Pons (tissue), 1 donor: ENCODE measurements around the gene NFRKB.
A peak's percentile ranks its signal among the peaks of the same experiment; 100 is the strongest.
"Not testable (repeated sequence)": the region's sequence is repeated elsewhere in the genome, so short reads cannot be mapped to it uniquely, and the experiment has no call there.

ENCODE experiments used
- DNase-seq: peaks from one replicate; pipeline ENCODE4 v3.0.0-alpha.2; 2016; ENCODE audit warnings: low spot score

The NFRKB gene

GRCh38 chr11:129894278-129895125, 876 bp downstream of the NFRKB start:
- DNase-seq = peak; percentile 22

- DNase-seq = no peak
Observed at GRCh38 chr11:129888451-129888850, 6.9 kb downstream of the NFRKB start.

GRCh38 chr11:129885381-129885780, 10.0 kb downstream of the NFRKB start:
- no peak for DNase-seq

DNA sequence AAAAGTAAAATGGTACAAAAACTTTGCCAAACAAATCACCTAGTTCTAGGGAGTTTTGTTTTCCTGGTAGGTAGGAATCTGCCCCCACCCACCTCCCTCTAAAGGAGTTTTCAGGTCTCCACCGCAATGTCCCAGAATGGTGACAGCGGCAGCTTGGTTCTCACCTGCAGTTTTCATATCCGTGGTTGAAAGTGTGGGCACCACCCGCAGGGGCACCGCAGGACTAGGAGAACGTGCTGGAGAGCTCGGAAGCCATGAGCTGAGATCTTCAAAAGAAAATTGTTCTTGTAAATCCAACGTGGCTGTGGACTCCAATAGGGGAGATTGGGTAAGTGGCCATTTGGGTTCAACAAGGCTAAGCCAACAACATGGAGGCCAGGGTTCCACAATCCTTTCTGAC, 10.8 kb downstream of the NFRKB start:
- no peak for DNase-seq

DNA sequence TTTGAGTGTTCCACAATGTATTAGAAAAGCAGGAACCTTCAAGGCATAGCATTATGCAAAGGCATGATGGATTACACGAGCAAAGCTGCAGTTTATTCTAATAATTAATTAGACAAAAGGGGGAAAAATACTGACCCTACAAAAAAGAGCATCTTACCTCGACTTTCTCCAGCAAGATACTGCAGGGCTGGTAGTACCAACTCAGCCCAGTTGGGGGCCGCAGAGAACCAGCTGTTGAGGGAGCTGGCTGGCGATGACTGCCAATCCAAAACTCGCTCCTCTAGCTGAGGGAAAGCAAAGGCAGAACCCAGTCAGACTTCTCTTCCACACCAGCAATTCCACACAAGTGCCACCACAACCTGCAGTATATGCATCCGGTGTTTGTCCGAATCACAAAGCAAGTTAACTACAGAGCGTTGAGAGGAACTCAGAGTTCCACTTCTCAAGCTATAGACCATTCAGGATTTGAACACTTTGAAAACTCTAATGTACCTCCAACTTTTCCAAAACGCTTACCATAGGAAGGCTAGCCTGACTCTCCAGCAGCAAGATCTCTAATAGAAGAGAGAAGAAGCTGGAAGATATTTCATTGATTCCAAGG, 13.7 kb downstream of the NFRKB start:
- peak; percentile 7 for DNase-seq

- no peak for DNase-seq
Observed at GRCh38 chr11:129880311-129880710, 15.1 kb downstream of the NFRKB start.

DNA sequence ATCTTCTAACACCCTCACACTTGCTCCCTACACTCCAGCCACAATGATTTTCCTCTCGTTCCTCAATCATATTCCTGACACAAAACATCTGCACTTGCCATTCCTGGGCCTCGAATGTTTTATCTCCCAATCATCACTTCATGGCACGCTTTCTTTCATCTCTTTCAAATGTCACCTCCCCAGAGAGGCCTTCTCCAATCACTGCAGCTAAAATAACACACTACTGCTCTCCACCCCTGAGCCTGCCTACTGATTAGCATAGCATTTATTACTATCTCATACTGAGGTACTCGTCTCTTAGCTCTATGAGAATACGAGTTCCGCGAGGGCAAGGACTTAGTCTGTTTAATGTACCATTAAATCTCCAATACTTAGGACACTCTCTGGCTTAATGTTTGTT, 23.5 kb downstream of the NFRKB start:
- no peak for DNase-seq

DNA sequence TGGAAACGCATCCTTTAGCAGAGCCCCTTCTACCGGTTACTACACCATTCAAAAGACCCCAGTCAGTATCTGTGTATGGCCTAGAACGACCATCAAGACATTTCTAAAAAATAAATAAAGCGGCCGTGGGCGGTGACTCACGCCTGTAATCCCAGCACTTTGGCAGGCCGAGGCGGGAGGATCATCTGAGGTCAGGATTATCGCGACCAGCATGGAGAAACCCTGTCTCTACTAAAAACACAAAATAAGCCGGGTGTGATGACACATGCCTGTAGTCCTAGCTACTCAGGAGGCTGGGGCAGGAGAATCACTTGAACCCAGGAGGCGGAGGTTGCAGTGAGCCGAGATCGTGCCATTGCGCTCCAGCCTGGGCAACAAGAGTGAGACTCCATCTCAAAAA, 26.8 kb downstream of the NFRKB start:
- DNase-seq = not testable (repeated sequence)

DNA sequence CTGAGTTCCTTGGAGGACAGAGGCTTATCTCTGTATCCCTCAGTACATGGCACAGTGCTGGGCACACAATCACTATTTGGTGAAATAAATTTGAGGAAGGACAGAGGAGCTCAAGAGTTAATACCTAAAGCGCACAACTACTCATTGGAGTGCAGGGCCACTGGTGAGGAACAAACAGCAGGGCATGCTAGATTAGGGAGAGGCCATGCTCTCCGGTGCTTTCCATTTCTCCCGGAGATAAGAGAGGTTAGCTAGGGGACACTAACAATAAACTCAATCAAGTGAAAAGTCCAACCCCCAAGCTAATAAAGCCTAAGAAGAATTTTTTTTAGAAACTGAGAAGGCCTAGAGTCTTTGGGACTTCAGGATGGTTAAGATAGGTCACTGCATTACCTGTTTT, 29.1 kb downstream of the NFRKB start:
- DNase-seq = no peak

GRCh38 chr11:129865701-129866100, 29.7 kb downstream of the NFRKB start:
- no peak for DNase-seq

DNA sequence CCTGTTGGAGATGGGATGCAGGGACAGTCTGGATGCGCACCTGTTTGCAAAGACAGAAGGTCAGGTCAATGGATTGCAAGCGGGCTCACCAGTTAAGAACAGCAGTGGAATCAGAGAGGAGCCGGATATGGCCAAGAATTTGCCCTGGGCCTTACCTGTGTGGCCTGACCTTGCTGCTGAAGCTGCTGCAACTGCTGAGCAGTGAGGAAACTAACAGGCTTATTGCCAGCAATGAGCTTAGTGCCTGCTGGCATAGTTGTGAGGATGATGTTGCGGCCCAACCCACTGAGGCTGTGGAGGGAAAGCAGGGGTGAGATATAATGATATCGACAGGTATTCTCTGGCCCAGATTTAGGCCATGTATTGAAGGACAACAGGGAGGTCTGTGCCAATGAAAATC, 30.6 kb downstream of the NFRKB start:
- no peak for DNase-seq

DNA sequence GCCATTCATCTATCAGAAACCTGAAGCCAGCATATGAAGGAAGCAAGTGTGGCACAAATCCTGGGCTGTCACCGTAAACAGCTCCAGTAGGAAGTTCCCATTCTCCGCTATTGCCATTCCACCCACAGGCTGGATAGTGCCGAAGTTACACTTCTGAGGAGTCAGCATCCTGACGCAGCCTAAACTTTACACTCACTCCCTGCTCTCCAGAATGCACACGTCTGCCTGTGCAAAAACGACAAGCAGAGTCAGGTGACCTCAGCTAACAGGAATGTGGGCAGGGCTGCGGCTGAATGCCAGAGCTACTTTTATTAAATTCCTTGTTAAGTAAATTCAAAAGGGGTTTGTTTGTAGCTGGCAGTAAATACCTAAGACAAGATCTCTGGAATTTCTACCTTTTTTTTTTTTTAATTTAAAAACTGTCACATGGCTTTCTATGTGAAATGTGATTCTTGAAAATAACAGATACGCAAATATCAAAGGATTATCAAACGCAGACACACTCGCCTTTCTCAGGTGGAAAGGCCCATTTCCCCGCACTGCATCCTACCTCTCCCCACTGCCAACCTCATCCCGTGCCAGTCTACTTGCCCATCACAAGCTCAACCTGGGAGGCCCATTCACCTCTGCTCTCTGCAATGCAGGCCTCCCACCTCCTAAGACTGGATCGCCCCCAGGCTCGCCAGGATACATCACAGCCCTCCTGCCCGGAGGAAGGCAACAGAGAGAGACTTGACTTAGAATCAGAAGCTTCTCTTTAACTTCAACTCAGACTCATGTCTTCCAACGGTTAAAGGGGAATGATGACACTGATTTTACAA, 33.5 kb downstream of the NFRKB start:
- DNase-seq = no peak

- no peak for DNase-seq
Observed at GRCh38 chr11:129856036-129856435, 39.3 kb downstream of the NFRKB start.

- no peak for DNase-seq
Observed at GRCh38 chr11:129855086-129855485, 40.3 kb downstream of the NFRKB start.

- no peak for DNase-seq
Observed at GRCh38 chr11:129854232-129854805, 41.1 kb downstream of the NFRKB start.

DNA sequence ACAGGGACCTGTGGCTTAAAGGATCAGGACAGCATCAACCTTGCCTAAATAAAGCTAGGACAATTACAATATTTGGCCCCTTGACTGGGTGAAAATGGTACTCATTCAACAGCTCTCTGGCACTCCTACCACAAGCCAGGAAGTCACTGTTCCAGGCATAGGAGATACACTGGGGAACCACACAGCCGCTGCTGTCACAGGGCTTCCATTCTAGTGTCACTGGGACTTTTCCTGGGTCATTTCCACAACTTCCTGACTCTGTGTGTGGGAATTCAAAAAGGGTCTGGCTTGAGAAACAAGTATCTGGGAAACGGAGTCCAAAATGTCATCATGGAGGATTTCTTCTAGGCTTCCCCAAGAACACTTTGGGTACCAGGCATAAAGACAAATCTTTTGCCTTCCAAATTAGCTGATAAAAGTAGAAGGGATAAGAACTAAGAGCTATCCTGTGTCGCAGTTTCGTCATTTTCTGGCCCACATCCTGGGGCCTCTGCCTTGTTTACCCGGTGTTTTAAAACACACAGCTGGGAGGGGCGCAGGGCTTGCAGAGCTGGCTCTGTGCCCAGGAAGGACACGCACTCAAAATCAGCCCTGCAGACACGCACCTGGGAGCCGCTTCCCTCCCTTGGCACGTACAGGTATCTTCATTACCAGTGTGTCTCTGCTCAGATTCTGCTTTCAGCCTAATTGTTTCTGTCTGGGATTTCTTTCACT, 41.7 kb downstream of the NFRKB start:
- no peak for DNase-seq

DNA sequence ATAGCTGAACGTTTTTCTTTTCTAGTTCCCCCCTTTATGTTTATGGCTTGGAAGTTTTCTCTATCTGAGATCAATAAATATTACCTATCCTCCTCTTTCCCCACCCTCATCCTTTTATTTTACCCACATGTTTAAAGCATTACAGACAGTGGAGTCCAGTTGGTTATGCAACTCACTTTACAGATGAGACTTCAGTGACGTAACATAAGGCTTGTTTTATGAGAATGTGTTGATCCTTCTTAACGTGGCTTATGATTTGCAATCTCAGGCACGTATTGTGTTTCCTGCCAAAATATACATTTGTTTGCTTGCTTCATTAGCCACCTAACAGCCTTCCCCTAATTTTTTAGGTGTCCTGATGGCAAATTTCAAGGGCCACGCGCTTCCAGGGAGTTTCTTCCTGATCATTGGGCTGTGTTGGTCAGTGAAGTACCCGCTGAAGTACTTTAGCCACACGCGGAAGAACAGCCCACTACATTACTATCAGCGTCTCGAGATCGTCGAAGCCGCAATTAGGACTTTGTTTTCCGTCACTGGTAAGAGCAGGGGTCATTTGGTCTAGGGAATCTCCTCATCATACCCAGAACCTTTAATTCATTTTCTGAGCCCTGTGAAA, 43.1 kb downstream of the NFRKB start:
- DNase-seq = no peak

- DNase-seq = no peak
Observed at GRCh38 chr11:129849447-129850130, 45.8 kb downstream of the NFRKB start.

DNA sequence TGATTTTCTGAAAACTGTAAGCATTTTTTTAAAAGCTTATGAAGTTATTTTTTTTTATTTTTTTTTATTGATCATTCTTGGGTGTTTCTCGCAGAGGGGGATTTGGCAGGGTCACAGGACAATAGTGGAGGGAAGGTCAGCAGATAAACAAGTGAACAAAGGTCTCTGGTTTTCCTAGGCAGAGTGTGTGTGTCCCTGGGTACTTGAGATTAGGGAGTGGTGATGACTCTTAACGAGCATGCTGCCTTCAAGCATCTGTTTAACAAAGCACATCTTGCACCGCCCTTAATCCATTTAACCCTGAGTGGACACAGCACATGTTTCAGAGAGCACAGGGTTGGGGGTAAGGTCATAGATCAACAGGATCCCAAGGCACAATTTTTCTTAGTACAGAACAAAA, 48.0 kb downstream of the NFRKB start:
- not testable (repeated sequence) for DNase-seq

DNA sequence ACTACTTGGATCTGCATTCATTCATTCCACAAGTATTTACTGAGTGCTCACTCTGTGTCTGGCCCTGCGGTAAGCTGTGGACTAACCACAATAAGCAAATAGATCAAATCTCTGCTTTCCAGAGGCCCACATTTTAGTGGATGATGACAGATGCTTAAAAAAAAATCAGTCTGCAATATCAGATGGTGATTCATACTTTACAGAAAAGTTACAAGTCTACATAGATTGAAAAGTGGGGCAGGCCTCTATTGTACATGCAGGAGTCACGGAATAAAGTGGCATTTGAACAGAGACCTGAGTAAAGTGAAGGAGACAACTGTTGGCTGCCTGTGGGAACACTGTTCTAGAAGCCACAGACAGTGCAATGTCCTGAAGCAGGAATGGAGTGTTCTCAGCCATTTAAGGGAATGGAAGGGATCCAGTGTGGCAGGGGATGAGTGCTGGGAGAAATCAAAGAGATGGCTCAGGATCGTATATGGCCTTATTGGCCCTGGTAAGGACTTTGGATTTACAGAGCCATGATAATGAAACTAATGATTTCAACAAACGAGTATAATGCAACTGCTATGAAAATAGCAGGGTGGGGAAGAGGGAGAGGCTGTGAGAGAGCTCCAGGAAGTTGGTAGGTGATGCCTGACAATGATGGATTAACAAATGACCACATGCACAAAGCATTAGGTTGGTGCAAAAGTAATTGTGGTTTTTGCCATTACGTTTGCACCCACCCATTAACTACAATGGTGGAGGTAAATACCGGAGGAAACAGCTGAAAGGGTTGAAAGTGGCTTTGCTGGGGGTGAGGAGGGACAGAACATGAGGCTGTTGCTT, 48.7 kb downstream of the NFRKB start:
- no peak for DNase-seq
